GM12891 (cell line): ENCODE data around the gene DMRTA1. TPM values are rescaled to one million over a fixed set of nuclear protein-coding genes. Genes with fewer than 3 reads are reported as not detected.

ENCODE experiments used
- DNase-seq: peaks from one replicate; pipeline ENCODE4 v3.0.0; 2011; ENCODE audit warnings: low spot score; ENCODE audit not compliant: insufficient read length
- FAIRE-seq: peaks from 2 replicates; lab custom pipeline; 2011; peaks lifted over from hg19 to GRCh38; lab: Jason Lieb, UNC
- PAX5 ChIP-seq: IDR thresholded peaks from 2 replicates; pipeline ENCODE4 v1.6.1; 2011; ENCODE audit warnings: low read length, moderate library complexity, mild to moderate bottlenecking; ENCODE audit not compliant: insufficient read depth, severe bottlenecking
- POLR2A ChIP-seq: IDR thresholded peaks from 2 replicates; pipeline ENCODE4 v1.6.1; 2011; ENCODE audit warnings: low read depth, low read length, control low read depth
- POLR2AphosphoS5 ChIP-seq: IDR thresholded peaks from 2 replicates; pipeline ENCODE4 v1.6.1; 2011; ENCODE audit warnings: low read depth, low read length, control low read depth
- POU2F2 ChIP-seq: IDR thresholded peaks from 2 replicates; pipeline ENCODE4 v1.6.1; 2011; ENCODE audit warnings: low read depth, mild to moderate bottlenecking, control low read depth, low read length, moderate library complexity
- SPI1 ChIP-seq: IDR thresholded peaks from 2 replicates; pipeline ENCODE4 v1.6.1; 2011; ENCODE audit warnings: low read depth, low read length, control low read depth
- TAF1 ChIP-seq: IDR thresholded peaks from 2 replicates; pipeline ENCODE4 v1.6.1; 2011; ENCODE audit warnings: low read depth, low read length, control low read depth
- polyA plus RNA-seq: library from polyadenylated mRNA; unstranded; fragments of >200 nt; gene quantifications from one replicate; pipeline ENCODE4 v1.2.1, GENCODE V29; 2012; ENCODE audit warnings: low read depth, missing spikeins, inconsistent platforms; ENCODE audit not compliant: missing spikeins

The DMRTA1 gene, protein sequence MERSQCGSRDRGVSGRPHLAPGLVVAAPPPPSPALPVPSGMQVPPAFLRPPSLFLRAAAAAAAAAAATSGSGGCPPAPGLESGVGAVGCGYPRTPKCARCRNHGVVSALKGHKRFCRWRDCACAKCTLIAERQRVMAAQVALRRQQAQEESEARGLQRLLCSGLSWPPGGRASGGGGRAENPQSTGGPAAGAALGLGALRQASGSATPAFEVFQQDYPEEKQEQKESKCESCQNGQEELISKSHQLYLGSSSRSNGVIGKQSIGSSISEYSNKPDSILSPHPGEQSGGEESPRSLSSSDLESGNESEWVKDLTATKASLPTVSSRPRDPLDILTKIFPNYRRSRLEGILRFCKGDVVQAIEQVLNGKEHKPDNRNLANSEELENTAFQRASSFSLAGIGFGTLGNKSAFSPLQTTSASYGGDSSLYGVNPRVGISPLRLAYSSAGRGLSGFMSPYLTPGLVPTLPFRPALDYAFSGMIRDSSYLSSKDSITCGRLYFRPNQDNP
- not detected for polyA plus RNA-seq

DNA sequence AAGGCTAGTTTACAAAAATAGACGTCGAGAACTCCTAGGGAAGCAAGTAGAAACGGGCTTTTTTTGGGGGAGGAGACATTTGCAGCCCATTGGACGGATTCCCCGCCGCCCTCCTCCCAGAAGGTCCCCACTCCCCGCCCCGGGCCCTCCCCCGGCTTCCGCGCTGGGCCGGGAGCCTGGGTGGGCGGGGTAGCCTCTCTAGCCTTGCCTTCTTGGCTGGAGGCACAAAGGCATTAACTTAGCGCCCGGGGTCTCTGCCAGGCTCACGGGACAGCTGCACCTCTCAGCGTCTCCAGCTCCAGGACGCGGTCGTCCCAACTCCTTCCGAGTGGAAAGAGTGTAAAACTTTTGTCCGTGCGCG lies at the start of gene DMRTA1:
TSS of gene DMRTA1 (plus strand) at position 236 of the 361 bp plus-strand sequence. CDS start 242 bp downstream, outside the sequence.
- FAIRE-seq, result no peak

DNA sequence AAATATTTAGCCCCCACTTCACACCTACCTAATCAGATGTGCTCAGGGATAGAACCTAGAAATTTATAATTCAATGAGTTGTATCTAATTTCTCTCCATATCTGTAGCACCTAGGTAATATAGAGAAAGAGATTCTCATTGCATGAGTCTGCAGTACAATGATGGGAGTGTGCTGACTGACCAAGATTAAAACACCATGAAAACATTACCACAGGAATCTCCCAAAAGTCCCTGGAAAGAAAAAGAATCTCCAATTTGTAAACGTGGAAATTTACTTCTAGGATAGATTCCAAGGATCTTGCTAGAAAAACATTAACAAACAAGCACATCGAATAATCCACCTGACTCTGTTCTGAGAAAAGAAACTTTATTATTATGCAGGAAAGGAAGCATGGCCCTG lies 45.0 kb upstream of the DMRTA1 start:
- TF ChIP-seq POLR2A (no peak), POU2F2 (no peak), SPI1 (no peak), TAF1 (no peak), POLR2AphosphoS5 (no peak), PAX5 (no peak)
- DNase-seq (no peak), FAIRE-seq (no peak)

More for the DNA sequence above, at the start of gene DMRTA1:
- no peak for TF ChIP-seq SPI1
- TF ChIP-seq POU2F2, result no peak
- no peak for TF ChIP-seq TAF1
- no peak for TF ChIP-seq POLR2AphosphoS5
- no peak for TF ChIP-seq POLR2A
- no peak for TF ChIP-seq PAX5
- no peak for DNase-seq

DNA sequence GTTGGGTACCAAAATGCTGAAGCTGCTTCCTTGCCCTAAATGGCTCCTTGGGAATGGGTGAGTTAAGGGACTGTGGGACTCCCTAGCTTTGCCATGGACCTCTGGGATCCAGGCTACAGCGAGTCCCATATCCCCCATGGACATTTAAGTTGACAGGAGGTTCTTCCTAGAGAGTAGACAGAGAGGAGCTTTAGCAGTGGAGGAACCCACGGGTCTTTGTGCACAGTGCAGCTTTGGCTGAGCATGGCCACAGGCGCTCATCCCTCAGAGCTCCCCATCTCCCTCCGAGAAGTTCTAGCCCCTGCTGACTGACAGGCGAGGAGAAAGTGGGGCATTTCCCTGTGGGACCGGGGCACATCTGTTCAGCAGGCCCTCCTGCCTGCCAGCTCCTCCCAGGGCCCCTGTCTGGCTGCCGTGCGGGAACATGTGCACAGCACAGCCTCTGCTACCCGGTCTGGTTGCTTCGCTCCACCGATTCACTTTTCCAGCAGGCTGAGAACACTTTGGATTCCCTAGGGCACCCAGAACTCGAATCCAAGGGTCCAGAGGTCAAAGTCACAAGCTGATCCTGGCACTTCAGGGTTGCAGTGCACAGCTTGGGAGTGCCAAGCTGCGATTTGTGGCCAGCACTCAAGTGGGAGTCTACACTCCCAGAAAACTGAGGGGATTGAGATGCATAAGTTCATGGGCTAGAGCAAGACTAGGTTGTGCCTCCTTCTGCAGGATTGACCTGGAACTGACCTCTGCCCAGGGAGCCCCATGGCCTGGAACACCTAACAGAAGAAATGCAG lies 40.6 kb upstream of the DMRTA1 start:
- TF ChIP-seq PAX5 (no peak), SPI1 (no peak), POLR2A (no peak), POLR2AphosphoS5 (no peak), POU2F2 (no peak), TAF1 (no peak)
- DNase-seq (no peak), FAIRE-seq (no peak)

DNA sequence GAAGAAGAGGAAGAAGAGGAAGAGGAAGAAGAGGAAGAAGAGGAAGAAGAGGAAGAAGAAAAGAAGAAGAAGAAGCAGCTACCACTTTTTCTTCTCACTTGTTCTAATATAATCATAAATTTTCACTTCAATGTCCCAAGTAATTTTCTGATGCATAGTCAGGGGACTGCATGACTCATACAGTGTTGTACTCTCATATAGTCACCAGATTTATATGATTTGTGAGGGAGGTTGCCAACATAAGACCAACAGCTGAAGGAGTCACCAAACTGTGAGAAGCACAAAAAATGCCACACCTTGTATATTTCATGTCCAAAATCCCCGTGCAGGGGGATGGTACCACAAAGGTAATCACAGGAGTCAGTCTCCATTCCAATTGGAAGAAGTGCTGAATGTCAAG lies 32.7 kb upstream of the DMRTA1 start:
- FAIRE-seq (no peak), DNase-seq (no peak)
- no peak for TF ChIP-seq POLR2A
- TF ChIP-seq POLR2AphosphoS5, result no peak
- no peak for TF ChIP-seq TAF1
- no peak for TF ChIP-seq SPI1
- TF ChIP-seq POU2F2, result no peak
- no peak for TF ChIP-seq PAX5

DNA sequence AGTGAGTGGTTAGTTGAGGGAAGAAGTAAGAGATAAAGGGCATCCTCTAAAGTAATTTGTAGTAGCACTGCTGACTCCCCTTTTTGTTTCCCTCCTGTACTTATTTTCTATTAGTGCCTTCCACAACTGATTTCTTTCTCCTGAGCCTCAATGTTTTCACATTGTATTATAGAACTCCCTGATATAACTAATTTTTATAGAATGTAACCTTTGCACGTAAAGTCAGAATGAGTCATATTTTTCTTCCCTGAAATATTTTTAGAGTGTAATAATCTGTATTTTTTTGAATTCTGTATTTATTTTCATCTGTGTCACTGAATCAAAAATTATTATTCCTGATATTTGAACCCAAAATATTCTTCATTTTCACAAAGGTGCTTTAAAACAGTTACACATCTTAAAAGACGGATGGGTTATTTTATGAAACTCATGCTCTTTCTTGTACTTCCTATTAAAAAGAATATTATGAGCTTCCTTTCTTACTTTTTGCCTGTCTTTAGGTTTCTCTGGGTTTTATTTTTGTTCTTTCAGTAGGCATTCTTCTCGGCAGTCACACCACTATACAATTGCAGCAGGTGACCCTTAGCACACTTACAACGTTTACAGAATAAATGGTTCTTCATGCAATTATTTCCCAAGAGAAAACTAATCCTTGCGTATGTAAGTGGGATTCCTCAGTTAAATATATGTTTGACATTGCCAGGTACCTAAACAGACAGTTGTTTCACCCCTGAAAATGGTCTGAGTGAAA lies 30.5 kb upstream of the DMRTA1 start:
- TF ChIP-seq POU2F2, result no peak
- FAIRE-seq (no peak), DNase-seq (no peak)

DNA sequence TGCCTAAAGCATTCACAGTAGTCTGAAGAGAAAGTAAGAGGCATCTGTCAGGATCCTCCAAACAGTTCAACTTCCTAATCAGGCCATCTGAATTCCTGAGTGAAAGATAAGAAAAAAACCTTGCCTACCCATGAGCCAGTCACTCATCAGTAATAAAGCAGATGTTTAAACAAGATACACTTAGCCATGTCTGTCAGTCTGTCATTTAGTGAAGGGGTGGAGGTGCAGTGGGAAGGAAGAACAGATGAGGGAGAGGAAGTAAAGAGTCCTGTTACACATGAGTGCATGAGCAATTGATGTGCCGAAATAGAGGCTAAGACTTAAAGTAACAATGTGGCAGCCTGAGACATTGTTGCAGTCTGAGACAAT lies 29.9 kb upstream of the DMRTA1 start:
- FAIRE-seq (no peak), DNase-seq (no peak)
- no peak for TF ChIP-seq POLR2AphosphoS5

DNA sequence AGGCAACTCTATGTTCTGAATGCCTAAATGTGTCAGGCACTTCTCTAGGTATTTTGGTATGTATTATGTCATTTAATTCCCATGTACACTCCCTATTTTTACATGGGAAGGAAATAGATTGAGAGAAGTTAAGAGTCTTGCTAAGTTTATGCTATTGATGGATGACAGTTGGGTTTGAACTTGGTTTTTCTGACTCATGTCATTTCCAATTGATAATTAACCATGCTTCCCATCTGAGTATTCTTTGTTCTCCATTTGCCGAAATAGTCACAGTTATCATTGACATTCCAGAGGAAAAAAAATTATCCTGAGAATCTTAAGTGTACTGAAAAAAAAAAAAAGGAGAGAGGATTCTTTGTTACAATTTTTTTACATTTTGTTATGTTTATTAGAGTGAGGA lies 23.1 kb upstream of the DMRTA1 start:
- DNase-seq, result no peak

DNA sequence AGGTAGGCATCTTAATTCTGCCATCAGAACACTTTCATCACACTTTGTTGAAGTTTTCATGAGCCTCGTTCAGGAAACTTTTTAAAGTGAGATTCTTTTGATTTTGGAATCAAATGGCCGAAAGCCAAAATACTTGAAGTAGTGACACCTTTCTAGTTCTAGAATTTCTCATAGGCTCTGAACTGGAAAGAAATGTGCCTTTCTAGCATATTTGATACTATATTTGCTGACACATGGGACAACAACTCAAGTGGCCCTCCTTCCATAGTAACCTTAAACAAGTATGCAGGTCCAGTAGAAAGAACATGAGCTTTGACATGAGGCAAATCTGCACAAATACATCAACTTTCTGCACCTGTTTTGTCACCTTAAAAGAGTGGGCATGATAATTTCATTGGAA lies 22.0 kb upstream of the DMRTA1 start:
- TF ChIP-seq POLR2A, result no peak
- TF ChIP-seq POU2F2, result no peak
- no peak for TF ChIP-seq SPI1
- no peak for TF ChIP-seq POLR2AphosphoS5
- TF ChIP-seq TAF1, result no peak
- TF ChIP-seq PAX5, result no peak
- DNase-seq (no peak), FAIRE-seq (no peak)

More for the DNA sequence above, 23.1 kb upstream of the DMRTA1 start:
- TF ChIP-seq POLR2AphosphoS5 (no peak), PAX5 (no peak), TAF1 (no peak), SPI1 (no peak), POLR2A (no peak), POU2F2 (no peak)
- FAIRE-seq, result no peak

DNA sequence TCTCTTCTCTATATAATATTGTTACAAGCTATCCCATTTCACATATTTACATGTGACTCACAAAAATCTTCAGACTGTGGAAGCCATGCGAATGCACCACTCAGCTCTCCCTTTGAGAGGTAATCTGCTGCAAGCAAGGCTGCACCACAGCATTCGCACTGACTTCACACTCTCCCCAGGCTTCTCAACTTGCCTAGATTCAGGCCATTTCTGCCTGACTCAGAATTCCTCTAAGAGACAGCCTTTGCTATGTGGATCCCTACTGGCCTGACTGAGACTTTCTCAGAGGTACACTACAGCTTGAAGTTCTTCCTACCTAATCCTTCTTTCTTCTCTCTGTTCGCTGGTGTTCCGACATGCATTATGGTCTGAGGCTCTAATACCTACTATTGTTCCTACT lies 21.1 kb upstream of the DMRTA1 start:
- FAIRE-seq (no peak), DNase-seq (no peak)
- TF ChIP-seq POLR2A (no peak), POLR2AphosphoS5 (no peak), TAF1 (no peak), POU2F2 (no peak), SPI1 (no peak), PAX5 (no peak)
